IPS DF 19.7 (cell line): ENCODE results near the gene DLG2.
A peak's percentile ranks its signal among the peaks of the same experiment; 100 is the strongest.
"Not testable (repeated sequence)": the region's sequence is repeated elsewhere in the genome, so short reads cannot be mapped to it uniquely, and the experiment has no call there.

Source experiments
- DNase-seq: peaks from one replicate; pipeline ENCODE4 v3.0.0-alpha.2; 2013; ENCODE audit warnings: low read depth, low spot score

Gene DLG2

GRCh38 chr11:84396521-84396920 is 1230.6 kb downstream of the DLG2 start:
- DNase-seq: no peak

- peak; percentile 35 for DNase-seq
Measured at GRCh38 chr11:84390441-84391078, 1236.6 kb downstream of the DLG2 start.

- DNase-seq: no peak
Measured at GRCh38 chr11:84389696-84390095, 1237.4 kb downstream of the DLG2 start.

- DNase-seq: no peak
Measured at GRCh38 chr11:84384731-84385130, 1242.4 kb downstream of the DLG2 start.

- DNase-seq: no peak
Measured at GRCh38 chr11:84383576-84383975, 1243.6 kb downstream of the DLG2 start.

GRCh38 chr11:84381666-84382065 is 1245.5 kb downstream of the DLG2 start:
- DNase-seq: no peak

- DNase-seq: no peak
Measured at GRCh38 chr11:84372381-84372950, 1254.7 kb downstream of the DLG2 start.

- DNase-seq: no peak
Measured at GRCh38 chr11:84358034-84358433, 1269.1 kb downstream of the DLG2 start.

- DNase-seq: no peak
Measured at GRCh38 chr11:84355911-84356310, 1271.2 kb downstream of the DLG2 start.

- no peak for DNase-seq
Measured at GRCh38 chr11:84345597-84345996, 1281.5 kb downstream of the DLG2 start.

GRCh38 chr11:84345027-84345426 is 1282.1 kb downstream of the DLG2 start:
- no peak for DNase-seq

- DNase-seq: no peak
Measured at GRCh38 chr11:84339796-84340195, 1287.3 kb downstream of the DLG2 start.

- DNase-seq: no peak
Measured at GRCh38 chr11:84333221-84333620, 1293.9 kb downstream of the DLG2 start.

GRCh38 chr11:84322211-84322610 is 1304.9 kb downstream of the DLG2 start:
- no peak for DNase-seq

GRCh38 chr11:84319863-84320262 is 1307.3 kb downstream of the DLG2 start:
- DNase-seq: no peak

- no peak for DNase-seq
Measured at GRCh38 chr11:84316866-84317555, 1310.1 kb downstream of the DLG2 start.

- no peak for DNase-seq
Measured at GRCh38 chr11:84313830-84314359, 1313.2 kb downstream of the DLG2 start.

- DNase-seq: no peak
Measured at GRCh38 chr11:84310268-84310667, 1316.9 kb downstream of the DLG2 start.

- DNase-seq: not testable (repeated sequence)
Measured at GRCh38 chr11:84308491-84308890, 1318.7 kb downstream of the DLG2 start.

- DNase-seq: no peak
Measured at GRCh38 chr11:84300092-84300491, 1327.1 kb downstream of the DLG2 start.

GRCh38 chr11:84297570-84297969 is 1329.6 kb downstream of the DLG2 start:
- DNase-seq: no peak

- no peak for DNase-seq
Measured at GRCh38 chr11:84295815-84296214, 1331.3 kb downstream of the DLG2 start.

GRCh38 chr11:84292955-84293354 is 1334.2 kb downstream of the DLG2 start:
- no peak for DNase-seq
